Stimulated activated naive CD8-positive, alpha-beta T cell treated with anti-CD3 and anti-CD28 coated beads, Interleukin-15, Interleukin-2, amounts not matched to agents 100 U/mL and 50 U/mL, for 24 hours (primary cell): ENCODE data around the gene STK32C.
"Not testable (repeated sequence)": the region's sequence is repeated elsewhere in the genome, so short reads cannot be mapped to it uniquely, and the experiment has no call there.

Experiments
- ATAC-seq: fragments of 150-1000 bp; cut with Tn5 transposase; one replicate; pipeline ENCODE4 v1.10.0; 2021
- DNase-seq: peaks from one replicate; pipeline ENCODE4 v3.0.0; 2021

Gene STK32C

GRCh38 chr10:132167041-132167674 is 140.6 kb downstream of the STK32C start:
- ATAC-seq: no peak

GRCh38 chr10:132166216-132166950 is 141.4 kb downstream of the STK32C start:
- DNase-seq: no peak
- ATAC-seq: no peak

More at GRCh38 chr10:132167041-132167674, 140.6 kb downstream of the STK32C start:
- no peak for DNase-seq

DNA sequence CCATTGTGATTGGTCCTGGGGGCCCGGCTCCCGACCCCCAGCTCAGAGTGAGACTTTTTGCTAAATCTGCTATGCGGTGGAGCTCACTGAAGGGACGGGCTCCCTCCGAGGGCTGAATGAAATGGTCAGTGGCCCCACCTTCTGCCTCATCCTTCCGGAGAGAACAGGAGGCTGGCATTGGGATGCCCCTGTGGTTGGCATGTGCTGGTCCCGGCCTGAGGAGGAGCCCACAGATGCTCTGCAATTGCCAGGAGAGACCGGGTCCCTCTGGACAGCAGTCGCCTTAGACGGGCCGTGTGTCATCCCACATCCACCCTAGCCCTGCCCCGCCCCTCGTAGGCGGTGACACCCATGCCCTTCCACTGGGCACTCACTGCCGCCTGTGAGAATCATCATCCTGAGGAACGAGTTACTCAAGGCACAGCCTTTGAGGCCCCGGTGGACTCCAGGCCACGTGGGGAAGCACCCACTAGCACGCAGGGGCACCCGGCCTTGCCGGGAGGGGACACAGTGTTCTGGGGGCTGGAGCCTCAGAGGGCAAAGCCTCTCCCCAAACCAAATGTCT is 142.3 kb downstream of the STK32C start:
- DNase-seq (no peak), ATAC-seq (no peak)

- ATAC-seq: no peak
- DNase-seq: no peak
Observed at GRCh38 chr10:132164761-132165278, 142.9 kb downstream of the STK32C start.

GRCh38 chr10:132163826-132164515 is 143.8 kb downstream of the STK32C start:
- ATAC-seq (no peak), DNase-seq (no peak)

DNA sequence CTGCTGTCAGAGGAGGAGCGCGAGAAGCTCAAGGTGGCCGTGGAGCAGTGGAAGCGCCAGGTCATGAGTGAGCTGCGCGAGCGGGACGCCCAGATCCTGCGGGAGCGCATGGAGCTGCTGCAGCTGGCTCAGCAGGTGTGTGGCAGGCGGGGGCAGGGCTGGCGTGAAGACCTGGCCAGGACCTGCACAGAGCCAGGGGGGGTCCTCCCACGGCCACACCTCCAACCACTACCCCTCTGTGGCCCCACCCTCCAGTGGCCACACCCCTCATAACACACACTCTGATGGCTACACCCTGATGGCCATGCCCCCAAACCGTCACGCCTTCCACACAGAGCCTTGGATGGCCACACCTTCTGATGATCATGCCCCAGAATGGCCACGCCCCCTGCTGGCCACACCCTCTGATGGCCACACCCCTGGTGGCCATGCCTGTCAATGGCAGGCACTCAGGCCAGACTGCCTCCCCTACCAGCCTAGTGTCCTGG is 144.4 kb downstream of the STK32C start:
- DNase-seq (peak; percentile 71), ATAC-seq (peak; percentile 61)

- DNase-seq (no peak), ATAC-seq (no peak)
Observed at GRCh38 chr10:132162590-132163277, 145.0 kb downstream of the STK32C start.

- peak; percentile 52 for ATAC-seq
- peak; percentile 57 for DNase-seq
Observed at GRCh38 chr10:132162021-132162531, 145.7 kb downstream of the STK32C start.

GRCh38 chr10:132160834-132161622 is 146.7 kb downstream of the STK32C start:
- not testable (repeated sequence) for DNase-seq, ATAC-seq

DNA sequence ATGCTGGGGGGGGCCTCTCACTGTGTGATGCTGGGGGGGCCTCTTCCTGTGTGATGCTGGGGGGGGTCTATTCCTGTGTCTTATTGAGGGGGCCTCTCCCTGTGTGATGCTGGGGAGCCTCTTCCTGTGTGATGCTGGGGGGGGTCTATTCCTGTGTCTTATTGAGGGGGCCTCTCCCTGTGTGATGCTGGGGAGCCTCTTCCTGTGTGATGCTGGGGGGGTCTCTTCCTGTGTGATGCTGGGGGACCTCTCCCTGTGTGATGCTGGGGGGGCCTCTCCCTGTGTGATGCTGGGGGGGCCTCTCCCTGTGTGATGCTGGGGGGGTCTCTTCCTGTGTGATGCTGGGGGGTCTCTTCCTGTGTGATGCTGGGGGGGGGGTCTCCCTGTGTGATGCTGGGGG is 147.5 kb downstream of the STK32C start:
- ATAC-seq, DNase-seq: not testable (repeated sequence)

DNA sequence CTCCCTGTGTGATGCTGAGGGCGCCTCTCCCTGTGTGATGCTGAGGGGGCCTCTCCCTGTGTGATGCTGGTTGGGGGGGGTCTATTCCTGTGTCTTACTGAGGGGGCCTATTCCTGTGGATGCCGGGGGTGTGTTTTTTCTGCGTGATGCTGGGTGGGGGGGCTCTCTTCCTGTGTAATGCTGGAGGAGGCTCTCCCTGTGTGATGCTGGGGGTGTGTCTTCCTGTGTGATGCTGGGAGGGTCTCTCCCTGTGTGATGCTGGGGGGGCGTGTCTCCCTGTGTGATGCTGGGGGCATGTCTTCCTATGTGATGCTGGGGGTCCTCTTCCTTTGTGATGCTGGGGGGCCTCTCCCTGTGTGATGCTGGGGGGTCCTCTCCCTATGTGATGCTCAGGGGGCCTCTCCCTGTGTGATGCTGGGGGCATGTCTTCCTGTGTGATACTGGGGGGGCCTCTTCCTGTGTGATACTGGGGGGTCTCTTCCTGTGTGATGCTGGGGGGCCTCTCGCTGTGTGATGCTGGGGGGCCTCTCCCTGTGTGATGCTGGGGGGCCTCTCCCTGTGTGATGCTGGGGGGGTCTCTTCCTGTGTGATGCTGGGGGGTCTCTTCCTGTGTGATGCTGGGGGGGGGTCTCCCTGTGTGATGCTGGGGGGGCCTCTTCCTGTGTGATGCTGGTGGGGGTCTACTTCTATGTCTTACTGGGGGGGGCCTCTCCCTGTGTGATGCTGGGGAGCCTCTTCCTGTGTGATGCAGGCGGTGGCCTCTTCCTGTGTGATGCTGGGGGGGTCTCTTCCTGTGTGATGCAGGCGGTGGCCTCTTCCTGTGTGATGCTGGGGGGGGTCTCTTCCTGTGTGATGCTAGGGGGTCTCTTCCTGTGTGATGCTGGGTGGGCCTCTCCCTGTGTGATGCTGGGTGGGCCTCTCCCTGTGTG is 148.2 kb downstream of the STK32C start:
- peak; percentile 27 for DNase-seq
- ATAC-seq: not testable (repeated sequence)

GRCh38 chr10:132158823-132159222 is 148.9 kb downstream of the STK32C start:
- DNase-seq (no peak), ATAC-seq (no peak)

DNA sequence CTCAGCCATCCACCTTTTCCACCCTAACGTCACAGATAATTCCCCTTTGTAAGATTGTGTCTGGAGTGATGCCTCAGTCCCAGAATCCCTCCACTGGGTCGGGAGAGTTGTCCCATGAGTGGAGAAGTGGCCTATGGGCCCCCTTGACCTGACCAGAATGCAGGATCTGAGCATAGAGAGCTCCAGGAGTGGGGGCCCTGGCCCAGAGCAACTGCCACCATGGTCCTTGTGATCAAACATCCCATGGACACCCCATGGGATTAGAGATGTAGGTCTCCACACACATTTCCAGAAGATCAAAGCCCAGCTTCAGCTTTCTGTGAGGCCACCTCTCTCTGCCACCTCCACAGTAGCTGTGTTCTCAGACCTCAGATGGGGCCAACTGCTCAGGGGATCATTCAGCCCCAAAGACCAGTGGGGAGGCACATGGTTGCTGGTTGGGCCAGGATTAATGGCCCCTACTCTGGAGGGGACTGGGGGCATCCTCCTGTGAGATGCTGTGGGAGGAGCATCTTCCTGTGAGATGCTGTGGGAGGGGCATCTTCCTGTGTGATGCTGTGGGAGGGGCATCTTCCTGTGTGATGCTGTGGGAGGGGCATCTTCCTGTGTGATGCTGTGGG is 149.5 kb downstream of the STK32C start:
- ATAC-seq: peak; percentile 48
- DNase-seq: no peak
